Stimulated activated CD8-positive, alpha-beta memory T cell treated with anti-CD3 and anti-CD28 coated beads, Interleukin-4, amount 100 ng/mL, for 1 hour (primary cell): ENCODE results near the gene GIT1.

Source experiments
- DNase-seq, 2 donors: peaks; one replicate each; pipeline ENCODE4 v3.0.0-alpha.2; 2020; ENCODE audit warnings: low read depth in 2 of 2, low spot score in 1 of 2

Gene GIT1

GRCh38 chr17:29616300-29617048, 27.0 kb upstream of the GIT1 start:
- no peak for DNase-seq

- DNase-seq = peak in 1 of 2 donors; percentile 70
These were observed 26.2 kb upstream of the GIT1 start for GRCh38 chr17:29615492-29616299.

GRCh38 chr17:29615048-29615385, 25.6 kb upstream of the GIT1 start:
- DNase-seq = peak in 1 of 2 donors; percentile 47

GRCh38 chr17:29614349-29615047, 25.1 kb upstream of the GIT1 start:
- DNase-seq = no peak

GRCh38 chr17:29613856-29614255, 24.4 kb upstream of the GIT1 start:
- no peak for DNase-seq

DNA sequence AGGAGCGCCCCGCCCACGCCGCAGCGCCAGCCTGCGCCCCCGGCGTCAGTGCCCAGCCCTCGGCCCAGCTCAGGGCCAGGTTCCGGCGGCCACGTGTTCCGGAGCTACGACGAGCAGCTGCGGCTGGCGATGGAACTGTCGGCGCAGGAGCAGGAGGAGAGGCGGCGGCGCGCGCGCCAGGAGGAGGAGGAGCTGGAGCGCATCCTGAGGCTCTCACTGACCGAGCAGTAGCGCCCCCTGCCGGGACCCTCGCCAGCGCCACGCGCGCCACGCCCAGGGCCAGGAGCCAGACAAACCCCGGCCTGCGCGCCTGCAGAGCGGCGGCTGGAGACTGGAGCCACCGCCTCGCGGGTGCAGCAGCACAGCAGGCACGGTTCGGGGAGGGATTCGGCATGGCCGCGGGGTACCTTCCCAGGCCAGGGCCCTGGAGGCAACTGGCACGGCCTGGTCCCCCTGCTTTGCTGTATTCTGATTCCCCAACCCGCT, 23.9 kb upstream of the GIT1 start:
- peak; percentile 80 to 86 for DNase-seq

DNA sequence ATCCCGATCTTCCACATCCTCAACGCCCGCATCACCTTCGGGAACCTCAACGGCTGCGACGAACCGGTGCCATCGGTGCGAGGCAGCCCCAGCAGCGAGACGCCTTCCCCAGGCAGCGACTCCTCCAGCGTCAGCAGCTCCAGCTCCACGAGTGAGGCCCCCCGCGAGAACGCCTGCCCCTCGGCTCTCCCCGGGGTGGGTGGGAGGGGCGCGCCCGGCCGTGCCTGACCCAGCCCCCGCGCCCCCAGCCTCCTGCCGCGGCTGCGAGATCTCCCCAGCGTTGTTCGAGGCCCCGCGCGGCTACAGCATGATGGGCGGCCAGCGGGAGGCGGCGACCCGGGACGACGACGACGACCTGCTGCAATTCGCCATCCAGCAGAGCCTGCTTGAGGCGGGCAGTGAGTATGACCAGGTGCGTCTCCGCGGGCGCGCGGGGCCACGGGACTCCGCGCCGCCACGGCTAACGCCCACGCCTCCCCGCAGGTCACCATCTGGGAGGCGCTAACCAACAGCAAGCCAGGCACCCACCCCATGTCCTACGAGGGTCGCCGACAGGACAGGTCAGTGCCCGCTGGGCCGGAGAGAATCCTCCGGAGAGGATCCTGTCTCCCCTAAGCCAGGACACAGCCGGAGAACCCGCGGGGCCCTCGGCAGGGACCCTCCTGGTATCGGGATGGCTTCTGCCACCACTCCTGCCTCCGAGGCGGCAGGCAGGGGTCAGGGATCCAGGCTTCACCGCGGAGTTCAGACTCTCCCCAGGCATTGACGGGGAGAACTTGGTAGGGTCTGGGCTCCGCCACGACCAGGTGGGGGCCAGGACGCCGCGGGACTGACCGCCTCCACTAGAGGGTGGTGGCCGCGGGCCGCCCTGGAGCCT, 23.2 kb upstream of the GIT1 start:
- DNase-seq = no peak

DNA sequence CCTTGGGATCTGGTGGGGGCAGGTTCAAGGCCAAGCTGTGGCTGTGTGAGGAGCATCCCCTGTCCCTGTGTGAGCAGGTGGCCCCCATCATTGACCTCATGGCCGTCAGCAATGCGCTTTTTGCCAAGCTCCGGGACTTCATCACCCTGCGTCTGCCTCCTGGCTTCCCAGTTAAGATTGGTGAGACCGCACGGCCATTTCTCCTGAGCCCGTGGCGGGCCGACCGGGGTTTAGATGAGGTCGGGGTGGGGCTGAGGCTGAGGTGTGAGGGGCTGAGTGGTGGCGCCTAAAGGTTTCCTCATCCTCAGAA, 22.6 kb upstream of the GIT1 start:
- DNase-seq = no peak

GRCh38 chr17:29611351-29612093, 22.1 kb upstream of the GIT1 start:
- no peak for DNase-seq

DNA sequence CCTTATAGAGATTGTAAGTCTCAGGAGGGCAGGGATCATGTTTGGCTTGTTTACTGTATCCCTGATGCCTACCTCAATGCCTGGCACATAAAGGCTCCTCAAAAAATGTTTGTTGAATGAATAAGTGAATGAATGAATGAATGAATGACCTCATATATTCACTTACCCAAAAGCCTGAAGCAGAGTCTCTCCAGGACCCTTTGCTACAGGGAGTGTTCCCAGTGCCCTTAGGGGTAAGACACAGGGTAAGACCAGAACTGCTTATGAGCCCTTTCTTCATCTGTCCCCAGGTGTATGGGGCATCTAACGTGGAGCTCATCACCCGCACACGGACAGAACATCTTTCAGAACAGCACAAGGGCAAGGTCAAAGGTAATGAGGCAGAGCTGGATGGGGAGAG, 20.9 kb upstream of the GIT1 start:
- no peak for DNase-seq

- no peak for DNase-seq
These were observed 19.5 kb upstream of the GIT1 start for GRCh38 chr17:29608986-29609385.

- no peak for DNase-seq
These were observed 18.2 kb upstream of the GIT1 start for GRCh38 chr17:29607557-29608195.

DNA sequence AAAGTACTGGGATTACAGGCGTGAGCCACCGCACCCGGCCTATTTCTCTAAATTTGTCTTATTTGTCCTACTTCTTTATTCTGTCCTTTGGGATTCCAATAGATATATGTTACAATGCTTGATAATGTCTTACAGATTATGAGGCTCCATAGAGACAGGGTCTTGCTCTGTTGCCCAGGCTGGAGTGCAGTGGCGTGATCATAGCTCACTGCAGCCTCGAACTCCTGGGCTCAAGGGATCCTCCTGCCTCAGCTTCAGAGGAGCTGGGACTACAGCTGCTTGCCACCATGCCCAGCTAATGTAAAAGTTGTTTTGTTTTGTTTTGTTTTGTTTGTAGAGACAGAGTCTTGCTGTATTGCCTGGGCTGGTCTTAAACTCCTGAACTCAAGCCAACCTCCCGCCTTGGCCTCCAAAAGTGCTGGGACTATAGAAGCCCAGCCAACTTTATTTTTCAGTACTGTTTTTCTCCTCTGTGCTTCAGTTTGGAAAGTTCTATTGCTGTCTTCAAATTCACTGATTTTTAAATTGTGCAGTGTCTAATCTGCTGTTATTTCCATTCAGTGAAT, 13.7 kb upstream of the GIT1 start:
- DNase-seq = no peak

- no peak for DNase-seq
These were observed 8.1 kb upstream of the GIT1 start for GRCh38 chr17:29597361-29598172.

DNA sequence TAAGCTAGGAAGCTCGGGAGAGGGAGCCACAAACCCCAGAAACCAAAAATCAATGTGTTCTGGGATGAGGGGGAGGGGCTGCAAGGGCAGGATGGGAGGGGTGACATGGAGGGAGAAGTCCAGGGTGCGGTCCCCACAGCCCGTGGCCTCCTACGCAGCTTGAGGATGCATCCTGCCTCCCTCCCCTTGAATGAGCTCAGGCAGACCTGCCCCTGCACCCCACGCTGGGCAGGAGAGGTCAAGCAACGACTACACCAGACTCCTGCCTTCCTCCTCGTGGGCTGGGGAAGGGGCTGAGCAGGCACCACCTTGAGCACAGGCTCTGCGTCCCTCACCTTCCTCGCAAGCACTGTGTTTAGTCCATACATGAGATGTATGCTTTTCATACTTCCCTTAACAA, 7.4 kb upstream of the GIT1 start:
- DNase-seq = no peak

DNA sequence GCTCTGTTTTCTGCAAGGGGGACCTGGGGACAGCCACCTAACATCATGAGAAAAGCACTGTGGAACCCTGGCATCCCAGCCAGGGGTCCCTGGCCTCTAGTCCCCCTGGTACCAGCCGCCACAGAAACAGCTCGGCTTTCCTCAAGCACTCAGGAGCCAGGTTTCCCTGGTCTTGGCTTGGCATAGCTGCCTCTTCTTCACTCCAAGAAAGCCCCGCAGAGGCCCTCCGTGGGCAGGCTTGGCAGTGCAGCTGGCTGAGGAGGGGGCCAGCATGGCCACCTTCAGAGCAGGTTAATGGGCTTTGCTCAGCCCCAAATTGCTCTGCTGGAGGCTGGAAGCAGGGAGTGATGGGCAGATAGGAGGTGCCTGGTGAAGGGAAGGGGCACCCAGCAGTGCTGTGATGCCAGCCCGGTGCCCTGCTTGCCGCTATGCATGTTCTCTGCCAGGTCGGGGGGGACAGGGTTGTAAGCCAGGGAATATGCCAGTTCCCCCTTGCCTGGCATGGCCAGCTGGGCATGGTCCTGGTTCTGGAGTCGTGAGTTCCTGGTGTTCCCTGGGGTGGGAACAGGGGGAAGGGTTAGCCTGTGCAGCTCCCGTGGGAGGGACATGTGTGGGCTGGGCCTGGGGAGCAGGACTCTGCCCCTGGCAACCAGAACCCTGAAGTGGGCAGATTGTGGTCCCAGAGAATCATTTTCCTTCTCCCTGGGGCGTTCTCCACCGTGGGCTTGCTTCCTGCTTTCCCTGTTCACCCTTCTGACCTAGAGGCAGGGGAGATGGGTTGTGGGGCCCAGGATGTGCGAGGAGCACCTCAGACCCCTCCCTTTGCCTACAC, 6.7 kb upstream of the GIT1 start:
- no peak for DNase-seq

- no peak for DNase-seq
These were observed 5.9 kb upstream of the GIT1 start for GRCh38 chr17:29595107-29595942.
